Astrocyte of the hippocampus (primary cell): ENCODE results near the gene GOLGA7B.

Source experiments
- DNase-seq: peaks from one replicate; pipeline ENCODE4 v3.0.0; 2011; ENCODE audit warnings: low read depth, low spot score

Gene GOLGA7B

GRCh38 chr10:97867220-97867800 is 17.7 kb downstream of the GOLGA7B start:
- no peak for DNase-seq

GRCh38 chr10:97868134-97868685 is 18.6 kb downstream of the GOLGA7B start:
- DNase-seq = no peak

DNA sequence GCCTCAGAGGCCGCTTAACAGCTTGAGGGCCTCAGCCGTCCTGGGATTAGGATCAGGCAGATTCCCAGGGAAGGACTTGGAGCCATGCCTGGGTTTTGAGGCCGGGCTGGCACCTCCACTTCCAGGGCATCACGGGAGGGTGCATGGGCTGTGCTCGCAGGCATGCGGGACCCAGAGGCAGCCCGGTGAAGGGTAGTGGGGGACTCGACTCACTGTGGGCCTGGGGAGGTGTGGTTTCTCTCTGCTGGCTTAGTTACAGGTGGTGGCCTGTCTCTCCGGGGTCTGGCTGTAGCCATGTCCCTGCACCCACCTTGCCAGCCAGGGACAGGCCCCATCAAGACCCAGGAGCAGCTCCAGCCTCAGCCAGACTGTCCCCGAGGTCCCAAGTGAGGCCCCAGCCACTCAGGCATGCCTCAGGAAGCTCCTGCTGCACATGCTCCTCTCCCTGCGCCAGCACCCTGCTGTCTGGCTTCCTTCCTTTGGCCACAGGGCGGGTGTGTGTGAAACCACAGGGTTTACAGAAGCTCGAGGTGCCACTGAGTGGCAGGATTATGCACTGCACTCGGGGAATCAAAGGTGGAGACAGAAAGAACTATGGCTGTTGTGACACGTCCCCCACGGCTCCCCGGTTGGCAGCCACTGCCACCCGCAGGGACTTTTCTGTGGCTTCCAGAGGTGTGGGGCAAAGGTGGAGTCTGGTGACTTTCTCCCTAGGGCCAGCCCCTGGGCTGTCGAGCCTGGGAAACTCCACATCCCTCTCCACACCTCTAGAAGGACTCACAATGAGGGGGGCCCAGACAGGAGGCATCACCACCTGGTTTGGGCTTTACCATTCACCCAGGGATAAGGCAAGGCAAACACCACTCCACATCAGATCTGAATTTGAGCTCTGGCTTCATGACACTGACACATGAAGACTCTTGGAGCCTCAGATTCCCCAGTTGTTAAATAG is 19.7 kb downstream of the GOLGA7B start:
- DNase-seq = peak; percentile 95

GRCh38 chr10:97870990-97871389 is 21.3 kb downstream of the GOLGA7B start:
- no peak for DNase-seq

DNA sequence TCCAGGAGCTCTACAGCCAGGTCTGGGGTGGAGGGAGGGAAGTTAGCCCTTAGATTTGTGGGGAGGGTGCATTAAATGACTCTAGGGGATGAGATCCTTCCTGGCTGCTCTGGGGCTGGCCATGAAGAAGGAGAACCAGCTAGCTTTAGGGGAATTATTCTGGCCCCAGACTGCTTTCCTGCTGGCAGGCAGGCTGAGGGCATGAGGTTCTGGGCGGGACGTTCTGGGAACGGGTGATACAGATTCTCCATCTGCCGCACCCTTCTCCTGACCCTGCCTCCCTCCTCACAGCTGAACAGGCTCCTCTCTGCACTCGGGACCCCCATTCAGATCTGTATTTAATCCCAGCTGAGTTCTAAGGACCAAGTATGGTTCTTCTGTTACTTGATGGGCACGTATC is 23.9 kb downstream of the GOLGA7B start:
- DNase-seq = no peak

GRCh38 chr10:97874332-97874731 is 24.7 kb downstream of the GOLGA7B start:
- no peak for DNase-seq

DNA sequence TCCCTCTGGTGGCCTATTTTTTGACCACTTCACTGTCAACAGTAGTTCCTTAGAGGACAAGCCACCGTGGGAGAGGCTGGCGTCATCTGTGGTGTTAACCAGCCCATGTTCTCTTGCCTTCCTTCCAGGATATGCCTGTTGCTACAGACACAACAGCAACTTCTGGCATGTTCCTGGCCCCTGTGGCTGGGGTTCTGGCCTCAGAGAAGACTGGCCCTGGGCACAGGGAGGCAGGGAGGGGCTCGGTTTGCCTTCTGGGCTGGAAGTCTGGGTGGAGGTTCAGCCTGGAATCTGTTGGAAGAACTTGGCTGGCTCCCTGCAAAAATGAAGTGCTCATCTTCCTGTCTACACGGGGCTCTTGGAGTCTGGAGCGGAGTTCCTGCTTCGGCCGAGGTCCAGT is 25.7 kb downstream of the GOLGA7B start:
- no peak for DNase-seq

DNA sequence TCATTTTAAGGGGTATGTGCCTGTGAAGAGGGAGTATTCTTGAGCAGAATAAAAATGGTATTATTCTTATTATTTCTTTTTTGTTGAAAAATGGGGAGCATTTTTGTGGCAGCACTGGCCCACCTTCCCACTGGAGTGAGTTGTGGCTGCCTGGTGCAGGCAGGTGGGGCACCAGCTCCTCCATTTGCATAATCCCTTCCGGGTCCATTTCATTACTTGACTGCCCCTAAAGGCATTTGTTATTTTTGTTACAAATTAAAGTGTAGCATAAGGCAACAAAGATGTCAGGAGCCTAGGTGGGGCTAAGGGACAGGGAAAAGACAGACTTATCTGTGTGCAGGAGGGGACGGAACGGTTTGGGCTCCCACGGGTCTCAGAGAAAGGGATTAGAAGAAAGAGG is 26.8 kb downstream of the GOLGA7B start:
- DNase-seq = no peak

DNA sequence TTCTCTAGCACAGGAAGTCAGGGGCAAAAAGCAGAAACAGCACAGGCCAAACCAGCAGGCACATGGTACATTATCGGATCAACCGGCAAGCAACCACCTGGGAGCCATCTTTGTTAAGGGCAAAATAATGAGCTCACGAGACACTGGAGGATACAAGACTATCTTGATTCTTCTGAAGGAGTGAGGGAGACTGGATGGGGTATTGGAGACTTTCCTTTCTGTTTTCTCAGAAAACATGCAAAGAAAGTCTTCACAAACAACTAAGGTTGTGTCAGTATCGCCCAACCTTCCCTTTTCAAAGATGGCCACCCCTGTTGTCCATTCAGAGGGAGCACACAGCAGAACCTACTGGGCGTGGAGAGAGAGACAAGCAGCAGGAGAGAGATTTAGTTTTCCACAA is 29.6 kb downstream of the GOLGA7B start:
- no peak for DNase-seq

DNA sequence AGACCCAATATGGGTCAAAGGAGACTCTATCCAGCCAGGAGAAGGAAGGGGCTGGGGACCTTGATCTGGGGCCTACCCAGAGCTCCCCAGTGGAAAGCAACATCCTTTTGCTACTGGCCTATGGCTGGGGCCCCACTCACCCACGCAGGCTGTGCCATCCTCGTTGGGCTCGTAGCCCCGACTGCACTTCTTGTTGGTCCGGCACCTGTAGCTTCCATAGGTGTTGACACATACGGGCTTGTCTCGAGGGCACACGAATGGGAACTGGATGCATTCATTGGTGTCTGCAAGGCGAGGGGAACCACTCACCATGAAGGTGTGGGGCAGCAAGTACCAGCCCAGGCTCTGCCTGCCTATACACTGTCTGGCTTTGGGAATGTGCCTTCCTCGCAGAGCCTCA is 30.5 kb downstream of the GOLGA7B start:
- no peak for DNase-seq

DNA sequence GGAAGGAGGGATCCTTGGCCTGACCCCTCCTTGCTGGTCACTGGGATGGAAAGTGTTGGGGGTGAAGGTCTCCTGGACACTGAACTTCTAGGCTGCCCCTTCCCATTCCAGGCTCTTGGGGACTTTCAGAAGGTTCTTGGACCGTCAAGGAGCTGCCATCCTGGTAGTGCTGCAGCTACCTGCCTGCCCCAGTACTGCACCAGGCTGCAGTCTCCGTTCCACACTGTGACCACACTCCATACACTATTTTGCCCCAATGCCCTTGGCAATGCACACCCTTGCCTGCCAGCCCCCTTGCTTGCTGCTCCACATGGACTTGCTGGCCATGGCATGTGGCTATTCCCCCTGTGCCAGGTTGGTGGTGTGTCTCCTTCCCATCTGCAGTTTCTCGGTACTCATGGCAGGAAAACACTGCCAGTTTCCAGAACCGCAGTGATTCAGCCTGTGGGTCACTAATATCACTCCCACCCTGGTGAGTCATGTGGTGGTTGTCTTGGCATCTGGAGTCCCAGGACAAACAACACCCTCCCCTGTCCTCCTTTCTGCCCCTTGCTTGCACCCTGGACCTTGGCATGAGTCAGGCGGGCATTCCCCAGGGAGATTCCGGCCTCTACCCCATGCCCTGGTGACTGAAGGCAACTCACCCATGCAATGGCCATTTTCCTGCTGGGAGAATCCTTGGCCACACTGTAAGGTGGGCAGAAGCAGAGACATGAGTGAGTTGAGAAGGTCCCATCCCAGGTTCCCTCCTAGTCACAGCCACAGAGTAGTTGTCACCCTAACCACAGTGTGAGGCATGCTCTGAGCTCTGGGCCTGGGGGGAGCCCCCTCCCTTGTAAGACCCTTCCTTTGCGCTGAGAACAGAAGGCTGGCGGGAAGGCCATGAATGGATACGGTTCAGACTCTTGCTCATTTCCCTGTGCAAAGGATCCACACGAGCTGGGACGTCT is 32.8 kb downstream of the GOLGA7B start:
- DNase-seq = peak; percentile 97

DNA sequence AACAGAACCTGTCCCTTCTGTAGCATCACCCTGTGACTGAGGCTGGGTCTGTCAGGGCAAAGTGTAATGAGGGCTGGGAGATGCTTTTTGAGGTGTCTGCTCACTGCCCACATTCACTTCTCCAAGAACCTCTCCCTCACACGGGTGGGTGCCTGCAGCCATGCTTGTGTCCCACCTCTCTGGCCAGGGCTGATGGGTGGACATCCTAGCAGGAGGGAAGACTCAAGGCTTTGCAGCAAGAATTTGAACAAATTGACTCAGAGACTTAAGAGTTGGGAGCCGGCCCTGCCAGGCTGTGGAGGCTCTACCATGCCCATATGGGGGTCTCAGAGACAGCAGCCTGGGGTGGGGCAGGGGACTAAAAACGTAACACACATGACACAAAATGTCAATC is 33.4 kb downstream of the GOLGA7B start:
- no peak for DNase-seq

GRCh38 chr10:97886286-97886685 is 36.6 kb downstream of the GOLGA7B start:
- DNase-seq = no peak

DNA sequence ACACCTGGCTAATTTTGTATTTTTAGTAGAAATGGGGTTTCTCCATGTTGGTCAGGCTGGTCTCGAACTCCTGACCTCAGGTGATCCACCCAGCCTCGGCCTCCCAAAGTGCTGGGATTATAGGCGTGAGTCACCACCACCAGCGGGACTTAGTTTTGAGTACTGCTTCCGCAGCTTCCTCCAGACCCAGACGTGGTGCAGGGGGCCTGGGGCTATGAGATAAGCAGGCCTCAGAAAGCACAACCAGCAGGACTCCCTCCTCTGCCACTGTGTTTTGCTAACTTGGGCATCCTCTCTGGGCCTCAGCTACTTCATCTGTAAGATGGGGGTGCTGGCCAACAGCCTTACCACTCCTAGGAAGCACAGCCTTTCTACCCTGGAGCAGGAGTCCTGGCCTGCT is 37.8 kb downstream of the GOLGA7B start:
- DNase-seq = no peak

DNA sequence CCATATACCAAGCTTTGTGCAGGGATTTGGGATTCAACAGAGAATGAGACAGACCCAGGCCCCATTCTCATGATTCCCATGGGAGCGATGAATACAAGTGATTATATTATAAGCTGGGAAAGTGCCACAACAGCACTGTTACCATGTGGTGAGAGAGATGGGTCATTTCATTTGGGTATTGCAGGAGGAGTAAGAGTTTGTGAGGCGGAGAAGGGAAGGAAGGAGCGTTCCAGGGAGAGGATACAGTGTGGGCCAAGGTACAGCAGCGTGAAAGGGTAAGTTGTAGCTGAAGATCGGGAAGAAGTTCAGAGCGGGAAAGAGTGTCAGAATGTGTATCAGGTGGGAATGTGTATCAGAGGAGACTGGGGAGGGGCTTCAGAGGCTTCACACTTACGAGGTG is 38.5 kb downstream of the GOLGA7B start:
- no peak for DNase-seq

- DNase-seq = peak; percentile 84
Observed at GRCh38 chr10:97888641-97889262, 39.1 kb downstream of the GOLGA7B start.

DNA sequence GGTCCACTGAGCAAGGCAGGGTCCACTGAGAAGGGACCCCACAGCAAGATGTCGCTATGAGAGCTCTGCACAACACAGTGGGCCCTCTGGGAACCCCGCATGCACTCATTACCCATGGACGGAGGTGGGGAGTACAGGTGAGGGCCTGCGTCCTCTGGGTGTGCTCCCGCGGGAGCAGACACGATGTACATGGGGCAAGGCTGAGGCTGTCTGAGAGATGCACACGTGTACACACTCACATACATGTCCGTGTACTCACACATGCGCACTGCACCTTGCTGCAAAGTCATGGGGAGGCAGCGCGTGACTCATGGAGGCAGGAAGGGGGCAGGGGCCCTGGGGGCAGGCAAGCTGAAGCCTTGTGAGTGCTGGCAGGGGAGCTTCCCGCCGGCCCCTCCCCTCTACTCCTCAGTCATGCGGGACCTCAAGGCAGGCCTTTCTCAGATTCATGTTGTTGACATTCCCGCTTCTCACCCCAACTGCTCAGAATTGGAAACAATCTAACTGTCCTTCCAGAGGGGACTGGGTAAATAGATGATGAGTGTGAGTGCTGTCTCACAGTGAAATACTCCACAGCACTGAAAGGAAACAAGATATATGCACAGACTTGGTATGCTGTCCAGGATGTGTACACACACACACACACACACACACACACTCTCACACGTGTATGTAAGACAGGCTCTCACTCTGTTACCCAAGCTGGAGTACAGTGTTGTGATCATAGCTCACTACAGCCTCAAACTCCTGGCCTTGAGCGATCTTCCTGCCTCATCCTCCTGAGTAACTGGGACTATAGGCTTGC is 40.0 kb downstream of the GOLGA7B start:
- peak; percentile 72 for DNase-seq

DNA sequence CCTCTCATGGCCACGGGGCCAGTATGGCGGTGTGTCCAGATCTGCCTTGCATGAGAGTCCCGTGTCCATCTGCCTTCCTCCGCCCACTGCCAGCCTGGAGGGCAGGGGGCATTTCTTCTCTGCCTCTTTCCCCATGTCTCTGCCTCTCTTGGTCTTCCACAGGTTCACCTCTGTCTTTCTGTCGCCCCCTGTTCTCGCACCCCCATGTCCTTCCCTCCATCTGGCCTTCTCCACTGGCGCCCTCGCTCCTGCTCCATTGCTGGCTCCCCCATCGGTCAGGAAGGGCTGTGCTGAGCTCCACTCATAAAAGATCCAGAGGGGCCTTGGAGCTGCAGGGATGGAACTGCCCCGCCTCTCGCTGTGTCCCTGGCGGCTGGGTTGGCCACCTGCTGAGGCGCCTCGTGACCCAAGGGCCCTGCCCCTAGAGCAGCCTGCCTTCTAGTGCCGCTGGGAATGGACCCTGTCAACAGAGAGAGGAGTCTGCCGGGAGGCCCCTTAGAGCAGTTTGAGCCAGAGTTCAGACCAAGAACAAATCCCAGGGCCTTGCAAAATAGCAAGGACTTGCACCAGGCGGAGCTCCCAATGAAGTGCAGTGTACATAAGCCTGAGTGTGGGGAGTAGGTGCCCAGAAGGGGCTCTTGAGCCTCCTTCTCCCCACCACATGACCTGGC is 42.0 kb downstream of the GOLGA7B start:
- DNase-seq = no peak

DNA sequence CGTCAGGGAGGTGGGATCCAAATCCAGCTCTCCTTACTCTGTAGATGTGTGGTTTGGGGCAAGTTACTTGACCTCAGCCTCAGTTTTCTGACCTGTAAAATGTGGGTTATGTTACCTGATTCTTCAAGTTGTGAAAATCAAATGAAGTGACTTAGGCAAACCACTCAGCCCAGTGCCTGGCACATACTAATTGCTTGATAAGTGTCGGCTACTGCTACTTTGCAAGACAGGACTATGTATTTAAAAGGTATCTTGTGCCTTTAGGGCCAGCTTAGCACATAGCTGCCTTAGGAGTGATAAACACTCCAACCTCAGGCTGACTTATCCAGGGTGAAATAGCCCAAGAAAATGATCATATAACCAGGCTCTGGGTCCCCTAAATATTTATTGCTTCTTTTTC is 42.9 kb downstream of the GOLGA7B start:
- DNase-seq = no peak

DNA sequence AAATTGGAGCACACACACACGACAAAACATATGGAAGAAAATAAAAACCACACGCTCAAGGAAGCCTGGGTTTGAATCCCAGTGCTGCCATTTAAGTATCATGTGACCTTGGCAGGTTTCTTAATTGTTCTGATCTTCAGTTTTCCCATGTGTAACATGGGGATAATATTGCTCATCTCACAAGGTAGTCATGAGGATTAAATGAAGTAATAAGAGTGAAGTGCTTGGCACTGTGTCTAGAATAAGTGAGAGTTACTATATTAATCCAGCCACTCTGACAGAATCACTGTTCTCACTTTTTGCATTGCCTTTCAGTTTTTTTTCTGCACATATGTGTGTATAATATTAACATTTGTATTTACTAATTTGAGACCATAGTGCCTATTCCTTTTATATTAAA is 43.3 kb downstream of the GOLGA7B start:
- no peak for DNase-seq
